SK-N-MC (cell line): ENCODE data around the gene CD74.

Experiments used
- DNase-seq: peaks from one replicate; pipeline ENCODE4 v3.0.0-alpha.2; 2011; ENCODE audit warnings: low read depth, low spot score
- H3K27ac ChIP-seq: fragments of 200-600 bp; sonication (generic); 2 replicates; pipeline ENCODE4 v1.5.1; 2016; ENCODE audit warnings: mixed run types
- H3K36me3 ChIP-seq: fragments of 200-600 bp; sonication (generic); 2 replicates; pipeline ENCODE4 v1.6.1; 2017; ENCODE audit warnings: antibody characterized with exemption, low read length, mixed read lengths; ENCODE audit not compliant: insufficient read depth
- H3K4me3 ChIP-seq: fragments of 200-600 bp; sonication (generic); 2 replicates; pipeline ENCODE4 v1.5.1; 2016
- H3K9ac ChIP-seq: fragments of 200-600 bp; sonication (generic); 2 replicates; pipeline ENCODE4 v1.8.0; 2017; ENCODE audit warnings: mixed run types, mixed read lengths; ENCODE audit not compliant: insufficient read length
- H3K9me3 ChIP-seq: fragments of 200-600 bp; sonication (generic); 2 replicates; pipeline ENCODE4 v1.6.1; 2017; ENCODE audit warnings: low read depth, mild to moderate bottlenecking, antibody characterized with exemption, low read length, moderate library complexity, mixed read lengths
- EZH2 ChIP-seq: fragments of 200-600 bp; sonication (generic); IDR thresholded peaks from one replicate; pipeline ENCODE4 v1.6.1; 2017; ENCODE audit warnings: antibody characterized with exemption
- FOXP2 ChIP-seq: optimal IDR thresholded peaks from 2 replicates; pipeline ENCODE3; 2011; ENCODE audit warnings: mild to moderate bottlenecking, moderate library complexity; ENCODE audit not compliant: insufficient read depth; ENCODE audit errors: extremely low read length, control extremely low read depth
- POLR2AphosphoS5 ChIP-seq: IDR thresholded peaks from 2 replicates; pipeline ENCODE4 v1.6.1; 2012; ENCODE audit warnings: mild to moderate bottlenecking, low read depth, low read length, borderline replicate concordance

The CD74 gene

DNA sequence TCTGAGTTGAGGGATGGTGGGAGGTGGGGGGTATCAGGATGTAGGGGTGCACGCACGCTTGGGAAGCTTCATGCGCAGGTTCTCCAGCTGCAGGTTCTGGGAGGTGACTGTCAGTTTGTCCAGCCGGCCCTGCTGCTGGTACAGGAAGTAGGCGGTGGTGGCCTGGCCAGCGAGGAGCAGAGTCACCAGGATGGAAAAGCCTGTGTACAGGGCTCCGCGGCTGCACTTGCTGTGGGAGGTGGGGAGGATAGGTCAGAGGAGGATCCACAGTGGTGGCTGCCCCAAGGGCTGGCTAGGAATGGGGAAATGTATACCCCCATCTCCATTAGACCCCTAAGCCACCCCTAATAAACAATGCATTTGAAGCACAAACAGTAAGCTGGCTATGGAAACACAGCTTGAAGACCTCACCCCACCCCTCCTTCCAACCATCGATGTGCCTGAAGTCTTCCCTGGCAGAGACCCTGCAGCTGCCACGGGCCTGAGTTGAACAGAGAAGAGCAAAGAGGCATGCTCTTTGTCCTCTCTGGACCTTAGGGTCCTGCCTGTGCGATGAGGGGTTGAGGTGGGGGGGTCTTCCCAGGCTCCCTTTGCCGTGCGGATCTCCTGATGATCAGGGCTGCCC lies 5.5 kb downstream of the CD74 start:
- Histone ChIP-seq H3K4me3 (no peak overlapping the region), H3K36me3 (no peaks in the 10 kb centered on the region), H3K27ac (no peak overlapping the region), H3K9me3 (no peaks in the 10 kb centered on the region), H3K9ac (no peak overlapping the region)
- TF ChIP-seq POLR2AphosphoS5 (no peak), EZH2 (no peak), FOXP2 (no peak)
- DNase-seq: no peak

DNA sequence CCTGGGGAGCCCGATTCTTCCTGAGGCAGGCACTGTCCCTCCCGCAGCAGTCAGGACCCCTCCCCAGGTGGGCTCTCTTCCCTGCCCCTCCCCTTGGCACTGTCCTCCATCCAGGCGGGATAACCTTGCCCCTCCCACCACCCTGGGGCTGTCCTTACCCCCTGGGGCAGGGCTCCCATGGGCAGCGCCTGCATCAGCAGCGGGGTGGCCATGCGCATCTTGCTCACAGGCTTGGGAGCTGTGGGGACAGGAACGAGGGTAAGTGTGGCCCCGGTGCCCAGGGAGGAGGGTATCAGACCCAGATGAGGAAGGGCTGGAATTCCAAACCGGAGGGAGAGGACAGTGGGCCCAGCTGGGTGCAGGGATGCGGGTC lies 6.0 kb downstream of the CD74 start:
- H3K4me3 ChIP-seq: no peak overlapping the region
- DNase-seq: no peak
- H3K9me3 ChIP-seq: no peaks in the 10 kb centered on the region
- no peak overlapping the region for H3K27ac ChIP-seq
- no peak overlapping the region for H3K9ac ChIP-seq
- H3K36me3 ChIP-seq: no peaks in the 10 kb centered on the region
- TF ChIP-seq EZH2 (no peak), FOXP2 (no peak), POLR2AphosphoS5 (no peak)

DNA sequence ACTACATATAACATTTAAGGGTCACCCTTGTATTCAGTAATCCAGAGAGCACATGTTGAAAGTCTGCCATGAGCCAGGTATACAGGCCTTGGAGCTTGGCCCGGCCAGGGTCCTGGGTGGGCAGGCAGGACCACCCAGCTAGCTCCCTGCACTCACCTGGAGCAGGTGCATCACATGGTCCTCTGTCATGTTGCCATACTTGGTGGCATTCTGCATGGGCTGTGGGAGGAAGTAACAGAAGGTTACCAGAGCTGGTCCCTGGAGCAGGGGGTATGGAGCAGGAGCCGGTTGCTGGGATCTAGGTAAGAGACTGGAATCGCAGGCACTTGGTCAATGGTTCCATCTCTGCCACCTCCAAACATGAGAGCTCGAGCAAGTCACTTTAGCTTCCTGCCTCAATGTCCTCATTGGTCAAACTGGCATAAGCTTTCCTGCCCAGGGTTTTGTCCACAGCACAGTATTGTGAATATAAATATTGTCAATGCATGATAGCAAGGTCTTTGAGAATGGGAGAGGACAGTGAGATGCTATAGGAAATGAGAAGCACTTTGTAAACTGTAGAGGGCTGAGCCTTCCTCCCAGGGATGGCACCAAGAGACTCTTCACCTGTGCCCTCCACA lies 6.5 kb downstream of the CD74 start:
- Histone ChIP-seq H3K9ac (no peak overlapping the region), H3K9me3 (no peaks in the 10 kb centered on the region), H3K36me3 (no peaks in the 10 kb centered on the region), H3K4me3 (no peak overlapping the region), H3K27ac (no peak overlapping the region)
- DNase-seq: no peak
- TF ChIP-seq EZH2: no peak
- TF ChIP-seq FOXP2: no peak
- no peak for TF ChIP-seq POLR2AphosphoS5

DNA sequence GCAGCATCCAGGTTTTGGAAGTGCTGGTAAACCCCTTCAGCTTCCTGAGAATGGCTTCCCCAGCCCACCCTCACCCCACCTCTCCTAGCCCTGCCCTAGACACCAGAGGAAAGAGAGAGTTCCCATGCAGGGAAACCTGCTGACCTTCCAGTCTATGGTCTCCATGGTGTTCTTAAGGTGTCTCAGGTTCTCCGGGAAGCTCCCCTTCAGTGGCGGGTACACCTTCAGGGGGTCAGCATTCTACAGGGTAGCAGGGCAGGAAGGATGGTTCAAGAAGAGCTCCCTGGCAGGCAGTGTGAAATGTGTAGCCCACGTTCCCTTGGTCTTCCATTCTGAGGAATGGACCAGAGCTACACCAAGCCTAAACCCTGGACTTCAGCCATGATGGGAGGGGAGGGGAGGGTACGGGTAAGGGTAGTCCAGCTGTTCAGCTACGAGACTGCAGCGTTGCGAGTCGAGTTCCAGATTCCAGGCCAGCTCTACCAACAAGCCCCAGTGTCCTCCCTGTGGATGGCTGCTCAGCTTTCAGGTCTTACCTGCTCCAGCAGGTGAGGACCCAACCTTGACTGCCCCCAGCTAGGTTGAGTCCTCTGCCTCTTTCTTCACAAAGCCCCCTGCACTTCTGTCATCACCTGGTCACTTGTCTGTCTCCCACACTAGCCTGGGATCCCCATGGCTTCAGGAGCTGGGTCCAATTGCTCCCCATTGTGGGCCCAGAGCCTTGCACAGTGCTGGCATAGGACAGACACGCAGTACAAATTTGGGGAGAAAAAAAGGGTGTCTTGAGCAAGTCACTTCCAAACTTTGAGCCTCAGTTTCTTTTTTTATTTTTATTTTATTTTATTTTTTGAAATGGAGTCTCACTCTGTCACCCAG lies 7.5 kb downstream of the CD74 start:
- no peak overlapping the region for H3K4me3 ChIP-seq
- H3K36me3 ChIP-seq: peaks cover under 1% of the 10 kb centered on the region
- H3K27ac ChIP-seq: no peak overlapping the region
- DNase-seq: no peak
- TF ChIP-seq POLR2AphosphoS5: no peak
- no peak overlapping the region for H3K9ac ChIP-seq
- H3K9me3 ChIP-seq: no peaks in the 10 kb centered on the region

DNA sequence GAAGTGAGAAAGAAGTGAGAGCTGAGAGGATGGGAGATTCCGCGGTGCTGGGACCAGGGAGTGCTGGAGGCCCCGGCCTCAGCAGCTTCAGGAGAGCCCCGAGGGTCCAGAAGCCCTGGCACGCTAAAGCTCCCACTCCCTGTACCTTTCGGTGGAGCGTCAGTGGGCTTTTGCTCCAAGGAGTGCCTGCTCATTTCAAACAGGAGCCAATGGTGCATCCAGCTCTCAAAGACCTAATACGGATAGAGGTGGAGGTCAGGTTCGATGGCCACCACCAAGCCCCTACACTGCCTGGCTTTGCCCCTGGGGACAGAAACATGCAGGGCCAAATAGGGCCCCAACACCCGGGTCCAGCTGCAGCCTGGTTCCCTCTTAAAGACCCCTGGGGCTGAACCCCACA lies 8.2 kb downstream of the CD74 start:
- H3K27ac ChIP-seq: no peak overlapping the region
- H3K9me3 ChIP-seq: no peaks in the 10 kb centered on the region
- no peak overlapping the region for H3K9ac ChIP-seq
- peaks cover 7% of the 10 kb centered on the region for H3K36me3 ChIP-seq
- no peak for TF ChIP-seq POLR2AphosphoS5
- TF ChIP-seq EZH2: no peak
- no peak for TF ChIP-seq FOXP2
- no peak overlapping the region for H3K4me3 ChIP-seq
- no peak for DNase-seq

DNA sequence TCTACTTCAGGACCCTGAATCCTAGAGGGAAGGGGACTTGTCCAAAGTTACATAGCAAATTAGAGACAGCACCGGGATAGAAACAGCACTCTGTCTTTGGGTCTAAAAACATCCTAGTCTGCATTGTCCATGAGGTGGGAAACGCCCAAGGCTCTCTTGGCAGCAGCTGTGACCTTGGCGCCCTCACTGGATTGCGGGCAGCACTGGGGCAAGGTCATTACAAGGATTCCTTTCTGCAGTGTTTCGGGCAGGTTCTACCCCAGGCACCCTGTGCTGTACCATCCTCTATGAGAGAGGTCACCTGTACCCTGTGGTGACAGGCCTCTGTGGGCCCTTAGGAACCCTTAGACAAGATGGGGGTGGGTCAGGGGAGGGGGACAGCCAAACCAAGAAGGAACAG lies 8.6 kb downstream of the CD74 start:
- H3K27ac ChIP-seq: no peak overlapping the region
- DNase-seq: no peak
- no peaks in the 10 kb centered on the region for H3K9me3 ChIP-seq
- TF ChIP-seq EZH2 (no peak), FOXP2 (no peak), POLR2AphosphoS5 (no peak)
- peaks cover 11% of the 10 kb centered on the region for H3K36me3 ChIP-seq
- H3K4me3 ChIP-seq: no peak overlapping the region
- no peak overlapping the region for H3K9ac ChIP-seq

DNA sequence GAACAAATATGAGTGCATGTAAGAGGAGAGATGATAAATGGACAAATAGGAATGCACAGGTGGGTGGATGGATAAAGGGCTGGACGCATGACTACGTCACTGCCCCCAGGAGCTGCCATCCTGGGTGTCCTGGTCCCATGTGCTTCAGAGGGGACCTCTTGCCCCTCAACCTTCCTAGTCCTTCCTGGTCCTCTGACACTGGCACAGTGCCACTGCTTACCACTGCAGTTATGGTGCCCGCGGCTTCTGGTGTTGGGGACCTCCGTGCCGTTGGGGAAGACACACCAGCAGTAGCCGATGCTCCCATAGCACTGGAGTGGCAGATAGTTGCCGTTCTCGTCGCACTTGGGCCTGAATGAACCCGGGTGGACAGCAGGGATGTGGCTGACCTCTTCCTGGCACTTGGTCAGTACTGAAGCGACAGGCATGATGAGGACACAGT lies 9.8 kb downstream of the CD74 start:
- H3K4me3 ChIP-seq: no peak overlapping the region
- H3K27ac ChIP-seq: no peak overlapping the region
- no peaks in the 10 kb centered on the region for H3K9me3 ChIP-seq
- H3K36me3 ChIP-seq: peaks cover 20% of the 10 kb centered on the region
- DNase-seq: no peak
- no peak overlapping the region for H3K9ac ChIP-seq
- TF ChIP-seq POLR2AphosphoS5 (no peak), FOXP2 (no peak), EZH2 (no peak)

DNA sequence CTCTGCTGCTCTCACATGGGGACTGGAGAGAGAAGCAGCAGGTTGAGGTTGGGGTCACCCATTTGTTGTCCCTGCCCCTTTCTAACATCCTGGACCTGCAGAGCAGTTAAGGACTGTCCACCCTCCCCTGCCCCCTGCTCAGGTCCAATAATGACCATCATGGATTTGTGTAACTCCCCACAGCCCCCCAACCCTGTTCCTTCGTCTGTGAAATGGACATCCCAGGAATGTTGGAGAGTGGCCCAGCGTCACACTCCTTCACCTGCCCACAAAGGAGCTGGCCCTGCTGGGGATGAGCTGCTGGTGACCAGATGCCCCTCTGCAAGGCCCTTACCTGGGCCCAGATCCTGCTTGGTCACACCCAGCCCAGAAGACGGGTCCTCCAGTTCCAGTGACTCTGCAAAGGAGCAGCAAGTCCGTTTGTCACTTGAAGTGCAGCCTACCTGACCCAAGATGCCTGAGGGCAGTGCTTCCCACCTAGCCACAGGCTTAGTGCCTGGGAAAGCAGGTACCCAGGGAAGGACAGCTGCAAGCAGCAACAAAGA lies 10.4 kb downstream of the CD74 start:
- H3K9ac ChIP-seq: no peak overlapping the region
- H3K27ac ChIP-seq: no peak overlapping the region
- H3K4me3 ChIP-seq: no peak overlapping the region
- no peak for TF ChIP-seq EZH2
- no peak for TF ChIP-seq POLR2AphosphoS5
- no peak for TF ChIP-seq FOXP2
- H3K9me3 ChIP-seq: no peaks in the 10 kb centered on the region
- H3K36me3 ChIP-seq: peaks cover 20% of the 10 kb centered on the region
- DNase-seq: no peak
